Activated T-cell treated with anti-CD3 and anti-CD28 coated beads for 4 hours (primary cell): ENCODE results near the gene SUPT3H.
"Not testable (repeated sequence)": the region's sequence is repeated elsewhere in the genome, so short reads cannot be mapped to it uniquely, and the experiment has no call there.

Experiments used
- DNase-seq: peaks from one replicate; pipeline ENCODE4 v3.0.0-alpha.2; 2020

SUPT3H gene

DNA sequence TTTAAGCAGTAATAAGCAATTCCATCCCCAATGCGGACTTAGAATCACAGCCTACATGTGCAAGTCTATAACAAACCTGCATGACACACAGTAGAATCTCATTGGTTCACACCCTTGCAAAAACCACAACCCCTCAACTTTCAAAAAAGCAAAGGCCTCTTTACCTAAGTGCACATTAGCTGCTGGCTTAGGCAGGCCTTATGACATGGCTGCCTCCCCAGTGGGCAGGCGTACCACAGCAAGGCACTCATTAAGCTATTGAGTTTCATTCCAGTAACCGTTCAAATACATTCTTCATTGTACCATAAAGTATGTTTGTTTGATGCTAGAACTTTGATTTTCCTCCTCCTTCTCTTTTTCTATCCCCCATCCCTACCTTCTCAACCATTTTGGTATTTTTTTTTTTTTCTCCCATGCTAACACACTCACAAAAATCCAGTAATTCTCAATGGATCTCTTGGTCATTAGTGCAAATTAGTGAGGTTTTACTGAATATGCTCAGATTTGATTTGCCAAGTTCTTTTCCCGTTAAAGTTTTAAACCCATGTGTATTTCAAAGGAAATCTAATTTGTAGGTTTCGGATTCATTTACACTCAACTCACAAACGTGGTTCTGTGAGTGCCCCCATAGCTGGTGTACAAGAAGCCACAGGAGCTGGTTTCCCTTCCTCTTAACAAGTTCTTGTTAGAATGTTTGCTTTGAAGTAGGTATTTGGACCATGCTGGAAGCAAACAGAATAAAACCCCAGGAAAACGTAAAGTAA, 510.0 kb downstream of the SUPT3H start:
- DNase-seq = no peak

DNA sequence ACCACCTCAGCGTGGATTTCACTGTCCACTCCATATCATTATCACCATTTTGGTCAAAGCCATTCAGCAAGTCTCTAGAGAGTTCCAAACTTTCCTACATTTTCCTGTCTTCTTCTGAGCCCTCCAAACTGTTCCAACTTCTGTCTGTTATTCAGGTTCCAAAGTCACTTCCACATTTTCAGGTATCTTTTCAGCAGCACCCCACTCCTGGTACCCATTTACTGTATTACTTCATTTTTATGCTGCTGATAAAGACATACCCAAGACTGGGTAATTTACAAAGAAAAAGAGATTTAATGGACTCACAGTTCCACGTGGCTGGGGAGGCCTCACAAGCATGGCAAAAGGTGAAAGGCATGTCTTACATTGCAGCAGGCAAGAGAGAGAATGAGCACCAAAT, 512.5 kb downstream of the SUPT3H start:
- DNase-seq = not testable (repeated sequence)

DNA sequence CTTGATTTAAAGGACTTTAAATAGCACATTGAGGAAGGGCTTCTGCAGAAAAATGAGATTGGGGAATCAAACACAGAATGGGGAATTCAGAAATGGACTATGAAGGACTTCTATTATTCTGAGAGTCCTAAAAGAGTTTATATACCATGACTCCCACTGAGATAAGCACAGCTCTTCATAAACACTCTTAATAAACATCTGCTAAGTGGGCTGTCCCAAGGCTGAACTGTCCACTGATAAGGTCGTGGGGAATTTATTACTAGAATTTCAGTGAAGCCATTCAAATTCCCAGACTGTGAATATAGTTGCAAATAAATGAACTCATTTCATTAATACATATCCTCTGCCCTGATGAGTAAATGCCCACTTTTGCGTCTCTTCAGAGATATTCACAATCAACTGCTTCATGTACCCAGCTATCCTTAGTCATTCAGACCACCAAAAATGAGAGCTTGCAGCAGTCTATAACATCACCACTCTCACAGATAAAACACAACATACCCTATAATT, 517.8 kb downstream of the SUPT3H start:
- no peak for DNase-seq

DNA sequence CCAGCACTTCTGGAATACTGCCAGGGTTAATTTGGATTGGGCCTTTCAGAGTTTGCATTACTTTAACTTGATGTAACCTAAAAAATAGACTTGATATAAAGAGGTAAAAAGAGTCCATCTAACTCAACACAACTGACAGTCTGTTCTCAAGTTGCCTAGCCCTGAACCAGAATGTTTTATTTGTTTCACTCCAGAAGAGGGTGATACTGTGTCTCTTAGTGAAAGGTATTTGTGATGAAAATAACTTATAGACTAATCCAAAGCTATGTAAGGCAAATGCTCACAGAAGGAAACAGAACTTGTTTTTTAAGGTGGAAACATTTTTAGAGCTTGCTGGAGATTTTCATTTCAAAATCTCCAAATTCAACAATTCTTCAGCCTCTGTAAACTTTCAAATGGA, 518.7 kb downstream of the SUPT3H start:
- DNase-seq = no peak

DNA sequence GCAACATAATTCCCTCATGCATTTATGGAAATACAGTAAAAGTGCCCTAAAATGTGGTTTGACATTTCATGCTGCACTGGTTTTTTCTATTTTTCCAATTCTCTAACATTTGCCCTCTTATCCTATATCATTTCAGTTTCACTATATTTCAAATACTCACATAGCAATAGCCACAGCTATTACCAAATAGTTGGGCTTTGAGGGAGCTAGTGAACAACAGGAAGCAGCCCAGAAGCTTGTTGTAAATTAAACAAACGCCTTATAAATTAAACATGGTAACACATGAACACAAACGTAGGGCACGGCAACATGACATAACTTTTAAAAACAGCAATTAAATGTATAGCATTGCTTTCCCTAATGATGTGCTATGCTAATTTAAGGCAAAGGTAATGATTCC, 521.3 kb downstream of the SUPT3H start:
- DNase-seq = no peak

DNA sequence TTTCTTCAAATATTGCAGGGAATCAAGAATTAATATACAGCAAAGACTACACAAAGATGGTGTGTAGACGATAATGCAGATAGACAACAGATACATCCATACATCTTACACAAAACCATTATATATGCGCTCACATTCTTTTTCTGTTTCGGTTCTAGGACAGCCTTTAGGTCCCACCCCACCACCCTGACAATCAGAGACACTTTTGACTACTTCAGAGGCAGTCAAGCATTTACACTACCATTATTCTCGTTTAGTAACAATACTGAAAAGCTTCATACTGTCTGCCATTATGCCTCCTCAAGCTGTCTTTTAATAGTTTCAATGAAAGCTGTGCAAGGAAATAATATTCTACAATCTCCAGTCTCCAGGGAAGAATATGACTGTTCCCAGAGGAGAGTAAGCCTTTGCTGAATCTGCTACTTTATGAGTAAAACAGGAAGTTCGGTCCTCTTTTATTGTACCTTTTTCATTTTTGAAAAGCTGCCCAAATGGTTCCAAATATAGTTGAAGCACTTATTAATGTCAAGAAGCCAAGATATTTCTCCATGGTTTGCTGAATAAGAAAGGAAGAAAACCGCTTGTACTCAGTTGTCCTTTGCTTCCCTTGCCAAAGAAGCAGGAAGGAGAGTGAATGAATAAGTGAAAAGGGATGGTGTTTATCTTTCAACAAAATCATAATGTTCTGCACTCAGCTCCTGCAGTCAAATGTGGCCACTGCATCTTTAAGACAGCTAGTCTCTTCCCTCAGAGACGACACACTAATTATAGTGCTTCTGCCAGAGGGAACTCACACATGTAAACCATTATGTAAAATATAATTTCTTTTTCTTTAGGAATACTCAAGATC, 521.9 kb downstream of the SUPT3H start:
- DNase-seq = no peak

DNA sequence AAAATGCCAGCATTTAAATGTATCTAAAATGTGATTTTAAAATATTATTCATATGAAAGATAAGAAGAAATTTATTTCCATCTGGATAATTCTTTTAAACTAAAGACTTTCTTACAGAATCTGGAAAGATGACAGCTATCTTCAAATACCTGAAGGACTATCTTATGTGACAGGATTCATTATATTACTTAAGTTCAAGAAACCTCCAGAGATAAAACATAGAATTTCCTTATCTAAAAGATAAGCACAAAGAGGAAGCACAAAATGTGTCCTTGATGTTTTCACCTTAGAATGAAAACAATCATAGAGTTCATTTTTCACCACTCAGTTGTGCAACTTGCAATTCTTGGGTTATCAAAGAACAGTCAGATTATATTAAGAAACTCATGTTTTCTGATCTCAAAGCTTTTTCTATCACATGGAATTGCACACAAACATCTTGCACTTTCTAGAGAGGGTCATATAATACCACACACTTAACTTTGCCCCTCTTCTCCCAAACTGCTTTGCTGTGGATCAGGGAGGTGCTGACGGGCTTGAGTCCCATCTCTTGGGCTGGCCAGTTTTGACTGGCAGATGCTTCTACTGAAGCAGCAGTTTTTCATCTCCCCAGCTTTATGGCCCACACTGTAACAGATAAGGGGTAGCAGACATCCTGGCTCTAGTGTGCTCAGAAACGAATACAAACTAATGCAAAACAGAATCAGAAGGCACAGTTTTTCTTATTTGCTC, 522.9 kb downstream of the SUPT3H start:
- DNase-seq = no peak

DNA sequence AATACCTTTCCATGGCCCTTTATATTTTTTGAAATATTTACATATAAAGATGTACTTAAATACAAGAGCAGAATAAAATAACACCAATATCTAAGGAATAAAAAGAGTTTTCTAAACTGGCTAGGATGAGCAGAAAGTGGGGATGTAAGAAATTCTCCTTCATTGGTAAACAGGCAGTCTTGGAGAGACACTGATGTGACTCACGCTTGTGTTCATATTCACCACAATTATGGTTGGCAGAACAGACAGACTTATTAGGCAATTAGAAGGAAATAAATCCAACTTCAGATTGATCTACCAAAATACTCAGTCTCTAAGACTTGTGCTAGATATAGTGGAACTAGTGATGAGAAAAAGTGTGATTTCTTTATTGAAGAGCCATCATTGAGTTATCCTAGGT, 526.6 kb downstream of the SUPT3H start:
- DNase-seq = no peak

DNA sequence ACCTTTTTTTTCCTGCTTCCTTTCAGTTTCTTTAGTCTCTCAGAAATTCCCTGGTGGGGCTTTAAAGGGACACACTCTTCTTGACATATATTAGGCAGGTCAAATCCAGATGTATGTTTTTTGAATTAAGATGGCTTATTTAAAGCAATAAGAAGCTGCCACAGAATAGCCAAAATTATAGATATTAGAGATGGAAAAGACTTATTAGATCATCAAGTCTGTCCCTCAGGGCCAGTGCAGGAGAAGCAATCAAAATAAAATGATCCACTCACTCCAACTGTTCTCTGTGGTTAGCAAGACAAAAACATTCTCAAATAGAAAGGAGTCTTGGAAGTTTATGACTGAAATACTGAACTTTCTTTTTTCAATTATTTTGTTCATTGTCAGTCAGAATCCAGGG, 527.4 kb downstream of the SUPT3H start:
- DNase-seq = no peak

DNA sequence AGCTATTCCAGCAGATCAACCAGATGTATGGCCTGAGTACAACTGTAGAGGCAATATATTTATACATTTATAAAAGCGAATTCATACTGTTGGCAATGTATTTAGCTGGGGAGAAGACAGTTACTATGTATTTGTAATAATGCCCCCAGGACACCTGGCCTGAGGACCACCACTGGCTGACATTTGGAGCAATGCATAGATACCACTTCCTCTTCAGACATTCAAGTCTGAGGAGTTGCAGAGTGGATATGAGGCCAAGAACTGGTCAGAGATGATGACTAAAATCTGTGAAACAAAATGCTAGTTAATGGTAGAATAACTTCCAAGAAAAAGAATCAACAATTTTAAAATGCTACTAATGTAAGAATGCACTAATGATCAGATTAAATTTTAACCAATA, 527.9 kb downstream of the SUPT3H start:
- DNase-seq = no peak

DNA sequence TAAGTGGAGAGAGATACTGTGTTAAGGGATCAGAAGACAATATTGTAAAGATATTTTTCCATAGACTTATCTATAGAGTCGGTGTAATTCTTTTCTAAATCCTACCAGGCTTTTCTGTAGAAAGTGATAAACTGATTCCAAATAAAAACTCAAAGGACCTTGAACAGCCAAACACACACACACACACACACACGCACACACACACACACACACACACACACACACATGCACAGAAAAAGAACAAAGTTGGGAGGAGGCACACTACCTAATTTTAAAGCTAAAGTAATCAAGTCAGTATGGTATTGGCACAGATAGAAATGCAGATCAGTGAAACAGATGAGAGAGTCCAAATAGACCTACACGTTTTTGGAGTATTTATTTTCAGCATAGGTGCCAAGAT, 534.0 kb downstream of the SUPT3H start:
- no peak for DNase-seq

DNA sequence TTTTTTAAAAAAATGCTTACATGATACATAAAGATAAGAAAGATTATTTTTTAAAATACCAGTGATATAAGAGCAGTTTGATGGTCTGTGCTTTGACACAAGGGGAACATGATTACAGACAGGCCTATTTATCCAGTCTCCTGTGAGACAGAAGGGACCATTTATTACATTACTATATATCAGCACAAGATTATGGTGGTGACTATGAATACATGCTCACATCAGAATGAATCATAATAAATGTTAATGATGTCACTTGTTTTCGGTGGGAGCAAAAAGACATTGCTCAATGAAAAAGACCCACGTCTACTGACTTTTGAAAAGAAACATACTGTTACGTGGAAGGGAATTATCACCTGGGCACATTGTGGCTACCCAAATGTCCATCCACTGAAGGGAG, 535.1 kb downstream of the SUPT3H start:
- no peak for DNase-seq

DNA sequence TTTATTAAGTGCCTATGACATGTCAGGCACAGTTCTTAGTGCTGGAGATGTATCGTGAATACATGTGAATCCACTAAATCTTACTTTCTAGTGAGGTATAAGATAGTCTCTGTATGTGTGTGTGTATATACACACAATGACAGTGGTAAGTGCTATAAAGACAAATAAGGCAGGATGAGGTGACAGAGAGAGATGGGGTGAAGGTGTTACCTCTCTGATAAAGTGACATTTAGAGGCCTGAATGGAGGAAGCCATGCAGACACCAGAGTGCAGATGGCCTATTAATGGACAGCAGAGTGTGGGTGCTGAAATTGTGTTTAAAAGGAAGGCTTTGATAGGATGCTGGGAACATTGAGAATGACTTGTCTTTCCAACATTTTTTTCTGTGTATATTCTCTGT, 535.9 kb downstream of the SUPT3H start:
- DNase-seq = no peak

DNA sequence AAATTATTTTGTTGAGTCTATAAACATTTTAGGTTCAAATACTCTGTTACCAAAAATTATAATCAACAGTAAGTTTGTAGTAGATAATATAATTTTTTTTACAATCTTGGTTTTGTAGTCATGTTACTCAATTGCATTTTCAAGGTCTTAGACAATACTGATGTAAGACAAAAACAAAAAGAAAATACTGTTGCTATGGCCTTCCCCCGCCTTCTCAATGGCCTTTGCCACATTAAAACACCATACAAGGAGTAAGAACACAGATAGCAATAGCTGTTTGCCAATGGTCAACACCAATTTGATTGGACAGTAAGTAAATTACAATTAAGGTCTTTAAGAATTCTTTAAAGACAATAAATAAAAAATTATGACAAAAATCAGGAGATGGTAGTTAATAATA, 540.0 kb downstream of the SUPT3H start:
- no peak for DNase-seq

DNA sequence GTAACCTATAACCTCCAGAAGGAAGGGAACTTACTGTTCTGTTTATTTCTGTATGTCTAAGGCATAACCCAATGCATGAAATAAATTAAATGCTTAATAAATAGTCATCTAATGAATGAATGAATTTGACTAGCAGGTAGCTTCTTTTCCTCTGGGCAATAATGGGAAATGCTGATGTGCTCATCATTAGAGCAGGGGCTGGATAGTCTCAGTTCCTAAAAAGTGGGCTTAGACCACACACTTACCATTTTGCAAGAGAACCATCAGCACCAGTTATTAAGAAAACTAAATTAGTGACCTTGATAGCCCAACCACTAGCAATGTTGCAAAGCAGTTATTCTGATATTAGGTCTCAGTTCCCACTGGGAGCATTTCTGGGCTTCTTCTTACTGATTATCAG, 540.5 kb downstream of the SUPT3H start:
- DNase-seq = no peak

DNA sequence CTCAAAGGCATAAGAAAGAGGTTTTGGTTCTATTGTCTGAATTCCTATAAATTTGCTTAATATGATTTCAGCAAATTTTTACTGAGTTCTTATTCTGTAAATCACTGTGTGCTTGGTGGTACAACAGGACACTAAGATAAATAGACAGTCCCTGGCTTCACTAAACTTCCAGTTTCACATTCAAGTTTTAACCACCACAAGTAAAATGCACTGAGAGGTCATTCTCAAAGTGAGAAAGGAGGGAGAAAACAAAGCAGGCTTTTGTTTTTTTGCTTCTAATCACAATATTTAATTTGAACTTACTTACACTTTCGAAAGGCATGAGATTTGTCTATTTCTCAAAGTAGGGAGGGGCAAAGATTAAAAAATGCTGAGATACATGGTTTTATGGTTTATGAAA, 544.5 kb downstream of the SUPT3H start:
- DNase-seq = no peak

DNA sequence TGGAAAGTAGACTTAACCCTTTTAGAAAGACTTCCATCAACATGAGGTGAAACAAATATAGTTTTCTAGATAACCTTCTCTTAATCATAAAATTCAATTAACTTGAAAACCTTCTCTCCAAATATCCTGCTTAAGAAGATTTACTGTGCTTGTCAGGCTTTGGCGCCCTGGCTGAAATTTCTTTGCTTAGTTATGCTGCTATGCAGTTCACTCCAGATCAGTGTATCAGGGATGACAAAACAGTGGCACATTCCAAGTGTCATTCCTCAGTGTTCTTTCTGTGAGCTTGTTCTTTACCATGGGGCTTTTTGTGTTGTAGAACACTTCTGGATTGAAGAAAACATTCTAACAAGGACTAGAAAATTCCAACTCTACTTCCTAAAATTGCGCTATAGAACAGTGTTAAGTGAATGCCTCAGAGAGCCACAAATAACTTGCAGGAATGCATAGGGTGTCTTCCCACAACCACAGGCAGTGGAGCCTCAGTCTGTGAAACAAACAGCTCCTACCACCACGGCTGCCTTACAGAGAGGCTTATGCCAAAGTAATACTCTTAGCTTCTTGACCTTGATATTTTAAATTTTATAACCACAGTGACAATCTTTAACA, 546.6 kb downstream of the SUPT3H start:
- no peak for DNase-seq

DNA sequence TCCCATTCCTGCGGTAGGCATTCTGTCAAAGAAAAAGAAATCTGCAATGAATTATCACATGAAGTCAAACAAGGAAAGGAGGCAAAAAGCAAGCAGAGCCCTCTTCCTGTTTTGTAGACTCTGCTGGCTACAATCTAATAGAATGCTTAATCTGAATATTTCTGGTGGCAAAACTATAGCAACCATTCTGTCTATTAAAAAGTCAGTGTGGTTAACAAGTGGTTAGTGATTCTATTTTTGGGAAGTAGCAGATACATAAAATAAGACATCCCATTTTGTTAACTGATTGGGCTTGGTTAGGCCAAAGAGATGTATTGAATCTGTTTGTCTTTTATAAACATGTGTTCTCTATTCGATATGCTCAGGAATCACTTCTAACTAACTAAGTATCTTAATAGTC, 547.9 kb downstream of the SUPT3H start:
- no peak for DNase-seq

DNA sequence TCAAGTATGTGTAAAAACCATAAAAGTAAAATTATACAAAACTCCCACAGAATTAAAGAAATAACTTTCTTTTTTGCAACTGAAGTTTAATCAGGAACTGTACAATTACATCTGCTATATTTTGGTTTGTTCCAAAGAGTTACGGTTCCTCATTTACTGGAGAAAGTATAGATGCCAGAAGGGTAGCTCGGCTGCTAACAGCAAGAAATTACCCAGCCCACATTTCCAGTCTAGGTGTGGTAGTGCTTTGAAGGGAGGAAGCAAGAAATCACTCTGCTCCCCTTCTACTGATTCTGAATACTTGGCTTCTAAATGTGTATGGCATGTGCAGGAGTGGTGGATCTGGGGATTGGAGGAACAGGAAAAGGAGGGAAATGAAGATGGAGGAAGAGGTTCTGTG, 549.0 kb downstream of the SUPT3H start:
- no peak for DNase-seq

DNA sequence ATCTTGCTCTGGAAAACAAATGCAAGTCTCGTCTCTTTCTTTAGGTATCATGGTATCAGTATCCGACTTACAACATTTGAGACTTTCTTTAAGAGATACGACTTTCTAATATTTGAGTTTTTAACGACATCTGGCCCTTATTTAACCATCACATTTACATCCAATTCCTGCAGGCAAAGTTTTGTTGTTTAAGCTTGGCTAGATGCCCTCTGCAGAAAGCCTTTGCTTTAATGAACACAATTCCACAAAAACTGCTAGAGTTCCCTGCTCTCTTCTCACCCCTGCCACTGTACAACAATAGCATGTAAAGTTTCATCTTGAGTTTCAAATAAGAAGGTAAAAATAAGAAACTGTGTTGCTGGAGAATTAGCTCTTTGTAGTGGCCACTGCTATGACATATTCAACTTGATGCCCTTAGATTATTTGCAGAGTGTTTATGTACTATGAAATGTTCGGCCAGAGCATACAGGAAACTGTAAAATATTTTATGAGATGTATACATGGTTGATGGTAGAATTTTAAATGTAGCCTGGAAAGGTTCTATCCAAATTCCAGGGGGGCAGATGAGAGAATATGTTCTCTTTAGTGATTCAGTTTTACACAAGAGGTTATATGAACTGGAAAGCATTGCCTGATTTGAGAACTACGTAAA, 551.6 kb downstream of the SUPT3H start:
- DNase-seq = no peak

DNA sequence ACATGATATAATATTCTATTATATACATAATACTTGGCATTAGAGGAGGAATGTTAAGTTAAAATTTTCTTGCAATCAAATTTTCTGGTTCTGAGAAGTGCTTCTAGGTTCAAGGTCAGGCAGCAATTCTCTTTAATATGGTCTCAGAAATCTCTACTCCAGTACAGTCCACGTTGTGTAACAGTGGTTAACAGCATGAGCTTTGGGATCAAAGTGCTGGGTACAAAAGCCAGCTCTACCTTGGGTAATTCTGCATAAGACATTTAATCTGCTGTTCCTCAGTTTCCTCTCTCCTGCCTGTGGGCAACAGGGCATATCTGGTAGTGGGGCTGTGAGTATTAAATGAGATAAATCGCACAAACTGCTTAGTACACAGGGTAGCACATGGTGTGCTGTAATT, 552.5 kb downstream of the SUPT3H start:
- DNase-seq = no peak

DNA sequence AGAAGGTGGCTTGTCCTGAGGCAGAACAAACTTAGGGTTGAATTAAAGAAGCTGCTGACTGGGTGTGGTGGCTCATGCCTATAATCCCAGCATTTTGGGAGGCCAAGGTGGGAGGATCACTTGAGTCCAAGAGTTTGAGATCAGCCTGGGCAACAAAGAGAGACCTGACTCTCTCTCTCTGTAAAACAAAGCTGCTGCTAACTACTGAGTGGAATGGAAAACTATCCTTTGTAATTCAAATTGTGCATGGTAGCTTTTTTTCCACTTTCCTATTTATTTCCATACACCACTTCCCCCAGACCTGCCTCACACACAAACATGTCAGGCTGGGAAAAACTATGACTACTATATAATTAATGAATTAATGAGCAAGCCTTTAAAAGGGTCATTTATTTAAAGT, 553.2 kb downstream of the SUPT3H start:
- no peak for DNase-seq

DNA sequence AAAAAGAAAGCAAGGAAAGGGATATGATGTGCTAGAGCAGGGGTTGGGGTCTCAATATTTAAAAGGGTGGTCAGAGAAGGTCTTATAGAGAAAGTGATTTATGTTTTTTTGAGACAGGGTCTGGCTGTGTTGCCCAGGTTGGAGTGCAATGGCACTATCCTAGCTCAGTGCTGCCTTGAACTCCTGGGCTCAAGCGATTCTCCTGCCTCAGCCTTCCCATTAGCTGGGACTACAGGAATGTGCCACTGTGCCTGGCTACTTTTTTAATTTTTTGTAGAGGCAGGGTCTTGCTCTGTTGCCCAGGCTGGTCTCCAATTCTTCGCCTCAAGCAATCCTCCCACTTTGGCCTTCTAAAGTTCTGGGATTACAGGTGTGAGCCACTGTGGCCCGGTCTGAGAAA, 557.0 kb downstream of the SUPT3H start:
- DNase-seq = no peak
